OCI-LY3 (cell line): ENCODE data around the gene MCM8.

Experiments used
- H2AFZ ChIP-seq: fragments of 200-600, 300-600 bp; shearing (Covaris generic); 2 replicates; pipeline ENCODE4 v1.6.0; 2014; ENCODE audit warnings: antibody characterized with exemption, low read depth, low read length
- H3K27ac ChIP-seq: fragments of 200-600, 300-600 bp; sonication (generic); 2 replicates; pipeline ENCODE4 v1.5.1; 2014; ENCODE audit warnings: mild to moderate bottlenecking, low read length, moderate library complexity, mixed read lengths
- H3K27me3 ChIP-seq: fragments of 200-600, 300-600 bp; sonication (generic); 2 replicates; pipeline ENCODE4 v1.6.1; 2014; ENCODE audit warnings: low read depth, low read length, mixed read lengths
- H3K36me3 ChIP-seq: fragments of 200-600, 300-600 bp; sonication (generic); replicated peaks from 2 replicates; pipeline ENCODE3; 2014; ENCODE audit warnings: low read depth, low read length, mixed read lengths
- H3K4me1 ChIP-seq: fragments of 300-600, 200-600 bp; sonication (generic); 2 replicates; pipeline ENCODE4 v1.6.1; 2014; ENCODE audit warnings: low read length, mixed read lengths
- H3K4me2 ChIP-seq: fragments of 200-600, 300-600 bp; sonication (generic); 2 replicates; pipeline ENCODE4 v1.6.1; 2014; ENCODE audit warnings: low read length, mixed read lengths
- H3K4me3 ChIP-seq: fragments of 300-600, 200-600 bp; sonication (generic); 2 replicates; pipeline ENCODE4 v1.5.1; 2014; ENCODE audit warnings: antibody characterized with exemption, mild to moderate bottlenecking, low read length, moderate library complexity
- H3K79me2 ChIP-seq: fragments of 300-600, 200-600 bp; shearing (Covaris generic); 2 replicates; pipeline ENCODE4 v1.6.1; 2014; ENCODE audit warnings: mild to moderate bottlenecking, low read length, mixed read lengths
- H3K9ac ChIP-seq: fragments of 300-600, 200-600 bp; shearing (Covaris generic); 2 replicates; pipeline ENCODE4 v1.6.0; 2014; ENCODE audit warnings: mild to moderate bottlenecking, low read length, moderate library complexity
- H3K9me3 ChIP-seq: fragments of 200-600, 300-600 bp; shearing (Covaris generic); 2 replicates; pipeline ENCODE4 v1.6.1; 2014; ENCODE audit warnings: low read length, mixed read lengths; ENCODE audit not compliant: insufficient read depth
- H4K20me1 ChIP-seq: fragments of 200-600, 300-600 bp; sonication (generic); 2 replicates; pipeline ENCODE4 v1.6.1; 2016; ENCODE audit warnings: low read length, mixed read lengths; ENCODE audit not compliant: insufficient read depth
- CTCF ChIP-seq: fragments of 200-600, 300-600 bp; sonication (generic); IDR thresholded peaks from 2 replicates; pipeline ENCODE4 v1.5.1; 2014; ENCODE audit warnings: antibody characterized with exemption, low read length, low read depth
- EZH2phosphoT487 ChIP-seq: fragments of 200-600 bp; shearing (Covaris generic); IDR thresholded peaks from 2 replicates; pipeline ENCODE4 v1.6.1; 2018; ENCODE audit warnings: antibody characterized with exemption, mixed run types, low read depth

The MCM8 gene

DNA sequence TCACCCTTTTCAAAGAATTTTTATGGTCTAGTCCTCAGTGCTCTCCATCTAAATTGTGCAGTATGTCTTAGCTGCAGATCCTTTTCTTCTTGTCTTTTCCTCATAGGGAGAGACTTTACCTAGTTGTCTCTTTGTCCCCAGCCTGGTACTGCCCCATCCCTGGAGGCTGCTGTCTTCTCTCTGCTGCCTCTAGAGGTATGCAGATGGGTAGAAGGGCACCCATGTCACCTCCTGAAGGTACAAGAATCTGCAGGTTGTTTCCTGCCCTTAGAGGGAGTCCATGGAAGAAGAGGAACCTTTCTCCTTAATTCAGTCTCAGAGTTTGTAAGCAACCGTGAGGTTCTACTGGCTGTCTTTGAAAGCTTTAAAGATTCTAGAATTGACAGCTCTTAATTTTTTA, 39.1 kb downstream of the MCM8 start:
- H3K4me3 ChIP-seq, result no peak overlapping the region
- TF ChIP-seq CTCF, result no peak; the same call in 1 of the 2 replicates
- no peak for TF ChIP-seq EZH2phosphoT487
- no peaks in the 10 kb centered on the region for H3K4me1 ChIP-seq
- no peaks in the 10 kb centered on the region for H3K27me3 ChIP-seq
- no peaks in the 10 kb centered on the region for H4K20me1 ChIP-seq
- no peaks in the 10 kb centered on the region for H3K79me2 ChIP-seq
- H3K9ac ChIP-seq, result no peak overlapping the region
- no peak overlapping the region for H3K4me2 ChIP-seq
- H2AFZ ChIP-seq, result no peak overlapping the region
- peaks cover 57% of the 10 kb centered on the region for H3K36me3 ChIP-seq
- no peaks in the 10 kb centered on the region for H3K9me3 ChIP-seq
- no peak overlapping the region for H3K27ac ChIP-seq

DNA sequence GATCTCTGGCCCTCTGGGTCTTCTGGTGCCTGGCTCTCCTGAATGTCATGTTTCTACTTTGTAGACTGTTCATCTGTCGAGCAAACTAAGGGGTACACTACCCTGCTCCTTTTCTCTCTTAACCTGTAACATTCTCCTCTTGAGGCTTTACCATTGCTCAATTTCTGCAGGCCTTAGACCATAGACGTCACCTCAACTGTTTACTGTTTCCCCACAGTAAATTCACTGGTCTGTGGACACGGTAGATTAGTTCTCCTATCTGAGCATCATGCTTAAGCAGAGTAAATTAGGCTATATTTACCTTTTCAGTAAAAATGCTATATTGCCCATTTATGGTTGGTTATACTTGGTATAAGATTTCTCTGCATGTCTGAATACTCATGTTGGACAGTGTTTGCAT, 40.5 kb downstream of the MCM8 start:
- Histone ChIP-seq H3K27ac (no peak overlapping the region), H2AFZ (no peak overlapping the region), H3K27me3 (no peaks in the 10 kb centered on the region), H3K9ac (no peak overlapping the region), H3K4me3 (no peak overlapping the region), H3K36me3 (peaks cover 59% of the 10 kb centered on the region), H3K4me2 (no peak overlapping the region), H3K9me3 (no peaks in the 10 kb centered on the region), H4K20me1 (no peaks in the 10 kb centered on the region), H3K4me1 (no peaks in the 10 kb centered on the region), H3K79me2 (no peaks in the 10 kb centered on the region)
- TF ChIP-seq CTCF (no peak), EZH2phosphoT487 (no peak)

GRCh38 chr20:5991623-5992441, 41.4 kb downstream of the MCM8 start:
- peaks cover 54% of the 10 kb centered on the region for H3K36me3 ChIP-seq

More at GRCh38 chr20:5991623-5992441, 41.4 kb downstream of the MCM8 start:
- no peaks in the 10 kb centered on the region for H3K79me2 ChIP-seq
- H3K27ac ChIP-seq, result no peak overlapping the region
- H3K4me2 ChIP-seq, result no peak overlapping the region
- no peaks in the 10 kb centered on the region for H3K27me3 ChIP-seq
- H3K9me3 ChIP-seq, result no peaks in the 10 kb centered on the region
- H4K20me1 ChIP-seq, result no peaks in the 10 kb centered on the region
- TF ChIP-seq CTCF (no peak), EZH2phosphoT487 (no peak)
- no peaks in the 10 kb centered on the region for H3K4me1 ChIP-seq
- H3K9ac ChIP-seq, result no peak overlapping the region
- H3K4me3 ChIP-seq, result no peak overlapping the region
- no peak overlapping the region for H2AFZ ChIP-seq
